Measurements from ENCODE around the gene TBC1D13. TPM values are rescaled to one million over a fixed set of nuclear protein-coding genes. Genes with fewer than 3 reads are reported as not detected.

TBC1D13 gene
- total and polyA plus RNA-seq, 2 of the 13 experiments (the other 11 are each of a cell fraction or from before 2014, with no cell fraction given): 17.9 to 19.7 TPM

- TF ChIP-seq TOE1 (CRISPR knock-in tag; IDR thresholded peaks at IDR 0.05): no peak
- TF ChIP-seq KAT8 (CRISPR knock-in tag; IDR thresholded peaks at IDR 0.05): no peak
- TF ChIP-seq FOXO1 (CRISPR knock-in tag; IDR thresholded peaks at IDR 0.05): no peak
- no peak for TF ChIP-seq ZC3H4 (CRISPR knock-in tag; IDR thresholded peaks at IDR 0.05; ENCODE audit: borderline replicate concordance)
- no peak for TF ChIP-seq CREM (IDR thresholded peaks at IDR 0.05)
- no peak for TF ChIP-seq CREM (CRISPR knock-in tag; IDR thresholded peaks at IDR 0.05)
- no peak for TF ChIP-seq ZBTB39 (CRISPR knock-in tag; IDR thresholded peaks at IDR 0.05)
- no peak for TF ChIP-seq KAT2B (IDR thresholded peaks at IDR 0.05; ENCODE audit: borderline replicate concordance, low read depth, low read length)
- TF ChIP-seq ZNF615 (CRISPR knock-in tag; IDR thresholded peaks at IDR 0.05; ENCODE audit: borderline replicate concordance): no peak
- no peak for TF ChIP-seq KLF16 (CRISPR knock-in tag; IDR thresholded peaks at IDR 0.05)
- TF ChIP-seq RFX3 (CRISPR knock-in tag; IDR thresholded peaks at IDR 0.05): no peak
- no peak for TF ChIP-seq TIGD3 (CRISPR knock-in tag; IDR thresholded peaks at IDR 0.05; ENCODE audit: borderline replicate concordance)
- TF ChIP-seq ZNF782 (CRISPR knock-in tag; IDR thresholded peaks at IDR 0.05; ENCODE audit: borderline replicate concordance): no peak
- no peak for TF ChIP-seq ZNF251 (CRISPR knock-in tag; IDR thresholded peaks at IDR 0.05)
- TF ChIP-seq ZNF619 (CRISPR knock-in tag; IDR thresholded peaks at IDR 0.05): no peak
- TF ChIP-seq ZNF142 (CRISPR knock-in tag; IDR thresholded peaks at IDR 0.05): peak; percentile 65
- TF ChIP-seq E2F1 (CRISPR knock-in tag; IDR thresholded peaks at IDR 0.05): no peak
- TF ChIP-seq PPARG (CRISPR knock-in tag; conservative IDR thresholded peaks at IDR 0.05): no peak
- no peak for TF ChIP-seq ZNF761 (CRISPR knock-in tag; conservative IDR thresholded peaks at IDR 0.05)
- TF ChIP-seq KDM2A (CRISPR knock-in tag; IDR thresholded peaks at IDR 0.05; ENCODE audit: borderline replicate concordance, low read depth): peak; percentile 84
Measured at GRCh38 chr9:128818839-128819715, 32.0 kb downstream of the TBC1D13 start (continued).
